Thoracic aorta (tissue), 2 donors: ENCODE data around the gene TMEM119. TPM values are rescaled to one million over a fixed set of nuclear protein-coding genes. Genes with fewer than 3 reads are reported as not detected.

ENCODE experiments used
- ATAC-seq: fragments of 150-250 bp; one replicate; pipeline ENCODE4 v1.8.0; 2017; ENCODE audit warnings: low read depth; ENCODE audit not compliant: insufficient number of reproducible peaks, low FRiP score
- DNase-seq: peaks from one replicate; pipeline ENCODE4 v3.0.0-alpha.2; 2020; ENCODE audit warnings: low spot score
- H3K27ac ChIP-seq, 2 donors: fragments of 200-600 bp; sonication (generic); 1 replicate in 1 of 2; 2 replicates in 1 of 2; pipeline ENCODE4 v1.5.1; 2016; ENCODE audit warnings: mild to moderate bottlenecking in 2 of 2, moderate library complexity in 2 of 2
- H3K27me3 ChIP-seq: fragments of 200-600 bp; sonication (generic); replicated peaks from 2 replicates; pipeline ENCODE4 v1.6.0; 2016; ENCODE audit warnings: mild to moderate bottlenecking; ENCODE audit not compliant: insufficient read depth
- H3K36me3 ChIP-seq: fragments of 200-600 bp; sonication (generic); one replicate; pipeline ENCODE4 v1.5.1; 2016
- H3K4me1 ChIP-seq, 2 donors: fragments of 200-600 bp; sonication (generic); 1 replicate in 1 of 2; 2 replicates in 1 of 2; pipeline versions ENCODE4 v1.5.1 to v1.6.0; 2016; ENCODE audit warnings: low read depth in 2 of 2, mild to moderate bottlenecking in 1 of 2; ENCODE audit not compliant: control insufficient read depth in 1 of 2
- H3K4me3 ChIP-seq: fragments of 200-600 bp; sonication (generic); 2 replicates; pipeline ENCODE4 v1.5.1; 2016; ENCODE audit warnings: mild to moderate bottlenecking
- H3K9me3 ChIP-seq: fragments of 200-600 bp; sonication (generic); 2 replicates; pipeline ENCODE4 v1.5.1; 2016
- CTCF ChIP-seq: fragments of 200-600 bp; sonication (generic); IDR thresholded peaks from one replicate; pipeline ENCODE4 v1.5.1; 2019; ENCODE audit warnings: antibody characterized with exemption
- total RNA-seq, 2 donors: library from RNA; depleted of rRNA; stranded (reverse); fragments of >200 nt; gene quantifications; one replicate each; pipeline versions ENCODE4 v1.1.0 to v1.2.3, GENCODE V29; 2016

The TMEM119 gene
- total RNA-seq, 2 donors from 2014 or later: 4.1 to 4.6 TPM

GRCh38 chr12:108563804-108564151 lies 34.1 kb downstream of the TMEM119 start:
- Histone ChIP-seq H3K27me3 (no peaks in the 10 kb centered on the region), H3K36me3 (peaks cover 34% of the 10 kb centered on the region), H3K4me1 (peaks cover 25 to 35% of the 10 kb centered on the region in 2 donors), H3K27ac (no peak overlapping the region), H3K4me3 (peak overlapping the region; percentile 93), H3K9me3 (no peaks in the 10 kb centered on the region)
- DNase-seq (no peak), ATAC-seq (no peak)
- no peak for TF ChIP-seq CTCF

- Histone ChIP-seq H3K4me1 (peaks cover 25 to 40% of the 10 kb centered on the region in 2 donors), H3K9me3 (no peaks in the 10 kb centered on the region), H3K27ac (peak overlapping the region; percentile 80 to 86), H3K36me3 (peaks cover 29% of the 10 kb centered on the region), H3K4me3 (peak overlapping the region; percentile 93), H3K27me3 (no peaks in the 10 kb centered on the region)
- ATAC-seq (no peak), DNase-seq (peak; percentile 39)
- peak; percentile 56 for TF ChIP-seq CTCF
Measured at GRCh38 chr12:108563136-108563803, 34.6 kb downstream of the TMEM119 start.

- TF ChIP-seq CTCF: no peak
- Histone ChIP-seq H3K4me1 (peaks cover 25 to 47% of the 10 kb centered on the region in 2 donors), H3K27ac (peak within 1 kb of the TSS; percentile 87 to 89), H3K9me3 (no peaks in the 10 kb centered on the region), H3K4me3 (peak within 1 kb of the TSS; percentile 93), H3K36me3 (peaks cover 21% of the 10 kb centered on the region), H3K27me3 (no peaks in the 10 kb centered on the region)
- peak; percentile 74 for DNase-seq
- ATAC-seq: peak; percentile 77
Measured at GRCh38 chr12:108562348-108563135, 35.3 kb downstream of the TMEM119 start, which contains the start of gene ISCU. Gene ISCU, plus strand, starts transcription at chr12:108562596. Its CDS starts 27 bp downstream, at chr12:108562623.

GRCh38 chr12:108561852-108562347 lies 36.0 kb downstream of the TMEM119 start:
- peak; percentile 0 for ATAC-seq
- Histone ChIP-seq H3K4me1 (peaks cover 25 to 52% of the 10 kb centered on the region in 2 donors), H3K27me3 (no peaks in the 10 kb centered on the region)

More at GRCh38 chr12:108561852-108562347, 36.0 kb downstream of the TMEM119 start:
- H3K4me3 ChIP-seq: peak overlapping the region; percentile 93
- peaks cover 17% of the 10 kb centered on the region for H3K36me3 ChIP-seq
- no peaks in the 10 kb centered on the region for H3K9me3 ChIP-seq
- no peak for TF ChIP-seq CTCF
- DNase-seq: no peak
- H3K27ac ChIP-seq: peak overlapping the region; percentile 87 to 89
